ENCODE measurements around the gene DCDC2C. TPM values are rescaled to one million over a fixed set of nuclear protein-coding genes. Genes with fewer than 3 reads are reported as not detected.

DCDC2C gene
- total RNA-seq, 1 experiment from 2014 or later = 0.43 TPM

GRCh38 chr2:3655871-3656761, 47.3 kb upstream of the DCDC2C start:
- H3K9me3 ChIP-seq (ENCODE audit: low read depth, low read length, poor library complexity, severe bottlenecking) = no peaks in the 10 kb centered on the region
- ChIA-PET CTCF (no interaction called here), POLR2A (ENCODE audit: low non-redundant PET) (no interaction called here)
- TF ChIP-seq EZH2 (IDR thresholded peaks at IDR 0.05; ENCODE audit: borderline replicate concordance, low read depth, low read length, poor library complexity, severe bottlenecking) = no peak
- TF ChIP-seq, protein P1, sequence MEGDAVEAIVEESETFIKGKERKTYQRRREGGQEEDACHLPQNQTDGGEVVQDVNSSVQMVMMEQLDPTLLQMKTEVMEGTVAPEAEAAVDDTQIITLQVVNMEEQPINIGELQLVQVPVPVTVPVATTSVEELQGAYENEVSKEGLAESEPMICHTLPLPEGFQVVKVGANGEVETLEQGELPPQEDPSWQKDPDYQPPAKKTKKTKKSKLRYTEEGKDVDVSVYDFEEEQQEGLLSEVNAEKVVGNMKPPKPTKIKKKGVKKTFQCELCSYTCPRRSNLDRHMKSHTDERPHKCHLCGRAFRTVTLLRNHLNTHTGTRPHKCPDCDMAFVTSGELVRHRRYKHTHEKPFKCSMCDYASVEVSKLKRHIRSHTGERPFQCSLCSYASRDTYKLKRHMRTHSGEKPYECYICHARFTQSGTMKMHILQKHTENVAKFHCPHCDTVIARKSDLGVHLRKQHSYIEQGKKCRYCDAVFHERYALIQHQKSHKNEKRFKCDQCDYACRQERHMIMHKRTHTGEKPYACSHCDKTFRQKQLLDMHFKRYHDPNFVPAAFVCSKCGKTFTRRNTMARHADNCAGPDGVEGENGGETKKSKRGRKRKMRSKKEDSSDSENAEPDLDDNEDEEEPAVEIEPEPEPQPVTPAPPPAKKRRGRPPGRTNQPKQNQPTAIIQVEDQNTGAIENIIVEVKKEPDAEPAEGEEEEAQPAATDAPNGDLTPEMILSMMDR (conservative IDR thresholded peaks at IDR 0.05; ENCODE audit: low read depth, low read length) = no peak
- H3K27ac ChIP-seq (ENCODE audit: low read depth, low read length, poor library complexity, severe bottlenecking) = no peak overlapping the region
- no peaks in the 10 kb centered on the region for H3K27me3 ChIP-seq (replicated peaks; ENCODE audit: insufficient read depth, low read depth, low read length, poor library complexity)
- intact Hi-C loops (cut with micrococcal nuclease; ENCODE audit: unreplicated experiment) = no loop called here
- peaks cover 16% of the 10 kb centered on the region for H3K4me1 ChIP-seq (ENCODE audit: insufficient read depth, low read length, poor library complexity, severe bottlenecking)
- H3K36me3 ChIP-seq (ENCODE audit: insufficient read depth, low read length, poor library complexity, severe bottlenecking) = no peaks in the 10 kb centered on the region
- H3K4me3 ChIP-seq (ENCODE audit: low read depth, low read length, poor library complexity, severe bottlenecking) = no peak overlapping the region
- no TSS peak for BruUV-seq (replicated peaks)
- no peak for DNase-seq (ENCODE audit: low spot score)

GRCh38 chr2:3656762-3657721, 46.3 kb upstream of the DCDC2C start:
- no peaks in the 10 kb centered on the region for H3K36me3 ChIP-seq (ENCODE audit: insufficient read depth, low read length, poor library complexity, severe bottlenecking)
- no peak overlapping the region for H3K27ac ChIP-seq (ENCODE audit: low read depth, low read length, poor library complexity, severe bottlenecking)
- H3K27me3 ChIP-seq (replicated peaks; ENCODE audit: insufficient read depth, low read depth, low read length, poor library complexity) = no peaks in the 10 kb centered on the region
- TF ChIP-seq EZH2 (IDR thresholded peaks at IDR 0.05; ENCODE audit: borderline replicate concordance, low read depth, low read length, poor library complexity, severe bottlenecking) = no peak
- TF ChIP-seq, protein P1 (conservative IDR thresholded peaks at IDR 0.05; ENCODE audit: low read depth, low read length) = no peak
- no peak overlapping the region for H3K4me3 ChIP-seq (ENCODE audit: low read depth, low read length, poor library complexity, severe bottlenecking)
- intact Hi-C loops (cut with micrococcal nuclease; ENCODE audit: unreplicated experiment) = no loop called here
- no TSS peak for BruUV-seq (replicated peaks)
- CTCF ChIA-PET = no interaction called here
- no peaks in the 10 kb centered on the region for H3K9me3 ChIP-seq (ENCODE audit: low read depth, low read length, poor library complexity, severe bottlenecking)
- H3K4me1 ChIP-seq (ENCODE audit: insufficient read depth, low read length, poor library complexity, severe bottlenecking) = peaks cover 16% of the 10 kb centered on the region
- no peak for DNase-seq (ENCODE audit: low spot score)
- POLR2A ChIA-PET (ENCODE audit: low non-redundant PET) = no interaction called here

DNA sequence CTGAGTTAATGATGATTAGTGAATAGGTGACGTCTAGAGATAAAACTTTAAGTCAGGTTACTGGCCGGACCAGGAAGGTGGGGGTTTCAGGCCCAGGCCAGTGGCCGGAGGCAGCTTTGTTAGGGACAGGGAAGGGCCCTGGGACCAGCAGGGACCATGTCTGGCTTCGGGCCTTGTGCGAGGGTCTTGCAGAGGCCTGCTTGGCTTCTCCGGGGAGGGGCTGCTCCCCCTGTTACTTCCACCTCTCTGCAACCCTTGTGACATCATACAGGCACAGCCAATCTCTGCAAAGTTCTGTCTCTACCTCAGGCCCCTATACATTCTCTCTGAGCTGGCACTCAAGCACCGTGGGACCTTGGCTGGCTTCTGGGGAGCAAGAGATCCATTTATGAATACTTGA, 45.5 kb upstream of the DCDC2C start, which contains the start of gene ALLC:
TSS of gene ALLC (plus strand) at position 320 of the 400 bp plus-strand sequence. CDS start 12,958 bp downstream, outside the sequence.
- BruUV-seq (replicated peaks) = no TSS peak
- H3K27ac ChIP-seq (ENCODE audit: low read depth, low read length, poor library complexity, severe bottlenecking) = peak within 1 kb of the TSS; percentile 38

More for the DNA sequence above, 45.5 kb upstream of the DCDC2C start, which contains the start of gene ALLC:
- no peaks in the 10 kb centered on the region for H3K9me3 ChIP-seq (ENCODE audit: low read depth, low read length, poor library complexity, severe bottlenecking)
- DNase-seq (ENCODE audit: low spot score) = no peak
- TF ChIP-seq, protein P1 (conservative IDR thresholded peaks at IDR 0.05; ENCODE audit: low read depth, low read length) = no peak
- no peak for TF ChIP-seq EZH2 (IDR thresholded peaks at IDR 0.05; ENCODE audit: borderline replicate concordance, low read depth, low read length, poor library complexity, severe bottlenecking)
- POLR2A ChIA-PET (ENCODE audit: low non-redundant PET) = no interaction called here
- peaks cover 16% of the 10 kb centered on the region for H3K4me1 ChIP-seq (ENCODE audit: insufficient read depth, low read length, poor library complexity, severe bottlenecking)
- CTCF ChIA-PET = no interaction called here
- H3K4me3 ChIP-seq (ENCODE audit: low read depth, low read length, poor library complexity, severe bottlenecking) = no peak within 1 kb of the TSS
- intact Hi-C loops (cut with micrococcal nuclease; ENCODE audit: unreplicated experiment) = no loop called here
- H3K36me3 ChIP-seq (ENCODE audit: insufficient read depth, low read length, poor library complexity, severe bottlenecking) = no peaks in the 10 kb centered on the region
- H3K27me3 ChIP-seq (replicated peaks; ENCODE audit: insufficient read depth, low read depth, low read length, poor library complexity) = no peaks in the 10 kb centered on the region

All from A673 (cell line).